Gastrocnemius medialis (tissue), 4 donors: Measurements from ENCODE around the gene ZNRF1. TPM values are rescaled to one million over a fixed set of nuclear protein-coding genes. Genes with fewer than 3 reads are reported as not detected.

ENCODE experiments used
- ATAC-seq, 2 donors: fragments of 150-250 bp; one replicate each; pipeline ENCODE4 v1.9.1; 2016
- DNase-seq, 2 donors: peaks; one replicate each; pipeline ENCODE4 v3.0.0-alpha.2; 2019
- H3K27ac ChIP-seq, 4 donors: fragments of 200-600 bp; sonication (generic); 1 replicate in 1 of 4; 2 replicates in 3 of 4; pipeline ENCODE4 v1.5.1; 2016 to 2018; ENCODE audit warnings: mild to moderate bottlenecking in 2 of 4, moderate library complexity in 1 of 4
- H3K27me3 ChIP-seq, 3 donors: fragments of 200-600 bp; sonication (generic) in 2 of 3; 1 replicate in 1 of 3; 2 replicates in 2 of 3; pipeline versions ENCODE4 v1.5.1 to v1.6.0; 2016 to 2019; ENCODE audit warnings: mild to moderate bottlenecking in 1 of 3, moderate library complexity in 1 of 3
- H3K36me3 ChIP-seq, 2 donors: fragments of 200-600 bp; sonication (generic) in 1 of 2; one replicate each; pipeline ENCODE4 v1.5.1; 2017 to 2018
- H3K4me1 ChIP-seq, 2 donors: fragments of 200-600 bp; sonication (generic) in 1 of 2; one replicate each; pipeline ENCODE4 v1.5.1; 2016 to 2017; ENCODE audit warnings: mild to moderate bottlenecking in 2 of 2
- H3K4me3 ChIP-seq, 4 donors: fragments of 200-600 bp; sonication (generic) in 3 of 4; 1 replicate in 1 of 4; 2 replicates in 3 of 4; pipeline ENCODE4 v1.5.1; 2016 to 2019; ENCODE audit warnings: mild to moderate bottlenecking in 2 of 4
- H3K9me3 ChIP-seq, 3 donors: fragments of 200-600 bp; sonication (generic) in 2 of 3; 1 replicate in 1 of 3; 2 replicates in 2 of 3; pipeline ENCODE4 v1.5.1; 2016 to 2019
- CTCF ChIP-seq, 5 experiments: fragments of 450-650 bp in 3 of 5; fragments of 200-600 bp in 2 of 5; sonication (generic) in 2 of 5; IDR thresholded peaks in 4 of 5; conservative IDR thresholded peaks in 1 of 5; 1 replicate in 4 of 5; 2 replicates in 1 of 5; pipeline ENCODE4 v1.5.1; 2016 to 2019; ENCODE audit warnings: antibody characterized with exemption in 5 of 5, mild to moderate bottlenecking in 3 of 5, moderate library complexity in 3 of 5
- POLR2A ChIP-seq, 2 donors: fragments of 450-650 bp; IDR thresholded peaks; one replicate each; pipeline ENCODE4 v1.6.1; 2017; ENCODE audit warnings: antibody characterized with exemption in 2 of 2, mild to moderate bottlenecking in 2 of 2, moderate library complexity in 2 of 2
- in situ Hi-C, 4 donors: fragments of 200-750 bp; cut with MboI; loops; one replicate each; pipeline versions ENCODE4 v1.15.0 to v1.8.0; 2017; ENCODE audit warnings: low sequenced_read_pairs in 4 of 4
- intact Hi-C: fragments of 100-400 bp; cut with DNase I; formaldehyde crosslinking; loops from one replicate; pipeline ENCODE4 v1.15.1; 2023; ENCODE audit warnings: low total_unique reads
- total RNA-seq, 4 donors: library from RNA; depleted of rRNA; stranded (reverse); fragments of >200 nt; gene quantifications; one replicate each; pipeline versions ENCODE4 v1.1.0 to v1.2.3, GENCODE V29; 2016

Gene ZNRF1
- total RNA-seq, 4 donors from 2014 or later = 21.7 to 37.1 (median 30.2) TPM

DNA sequence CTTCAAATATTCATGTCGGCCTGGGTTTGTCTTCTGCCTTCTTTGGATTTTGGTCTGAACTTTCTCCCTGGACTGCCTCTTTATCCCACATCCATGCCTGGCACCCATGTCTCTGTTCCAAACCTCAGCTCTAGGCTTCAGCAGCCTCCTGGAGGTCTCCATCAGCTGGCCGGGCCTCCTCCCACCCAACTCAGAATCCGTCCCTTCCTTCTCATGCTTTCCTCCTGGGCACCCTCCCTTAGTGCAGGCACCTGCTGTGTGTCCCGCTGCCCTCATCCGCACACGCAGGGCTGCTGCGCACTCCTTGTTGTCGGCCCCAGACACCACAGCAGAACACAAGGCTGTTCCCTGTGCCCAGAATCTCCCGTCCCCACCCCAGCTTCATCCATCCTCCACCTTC is 103.8 kb downstream of the ZNRF1 start:
- DNase-seq (no peak), ATAC-seq (no peak)
- intact Hi-C loops = no loop called here
- Histone ChIP-seq H3K36me3 (no peaks in the 10 kb centered on the region), H3K4me1 (peaks cover 66 to 67% of the 10 kb centered on the region in 2 donors), H3K27ac (peak overlapping the region in 1 of 4 donors; percentile 99), H3K27me3 (no peaks in the 10 kb centered on the region), H3K4me3 (no peak overlapping the region), H3K9me3 (no peaks in the 10 kb centered on the region)
- TF ChIP-seq POLR2A (IDR thresholded peaks at IDR 0.05) (no peak), CTCF (IDR thresholded peaks at IDR 0.05 in 4 of 5, conservative IDR thresholded peaks at IDR 0.05 in 1 of 5) (no peak)
- in situ Hi-C loops = no loop called here

GRCh38 chr16:75103994-75104393 is 105.2 kb downstream of the ZNRF1 start:
- TF ChIP-seq POLR2A (IDR thresholded peaks at IDR 0.05) = no peak
- TF ChIP-seq CTCF (IDR thresholded peaks at IDR 0.05 in 4 of 5, conservative IDR thresholded peaks at IDR 0.05 in 1 of 5) = no peak
- H3K27me3 ChIP-seq = no peaks in the 10 kb centered on the region
- no peaks in the 10 kb centered on the region for H3K9me3 ChIP-seq
- in situ Hi-C loops = no loop called here
- DNase-seq (no peak), ATAC-seq (no peak)
- intact Hi-C loops = no loop called here
- peaks cover 66 to 67% of the 10 kb centered on the region in 2 donors for H3K4me1 ChIP-seq
- no peak overlapping the region for H3K4me3 ChIP-seq
- no peaks in the 10 kb centered on the region for H3K36me3 ChIP-seq
- H3K27ac ChIP-seq = peak overlapping the region; percentile 97 to 99 (median 97)

- DNase-seq = no peak
- H3K27ac ChIP-seq = peak overlapping the region; percentile 97 to 99 (median 97)
- no peak overlapping the region for H3K4me3 ChIP-seq
- no peaks in the 10 kb centered on the region for H3K27me3 ChIP-seq
- no peaks in the 10 kb centered on the region for H3K9me3 ChIP-seq
- TF ChIP-seq CTCF (IDR thresholded peaks at IDR 0.05 in 4 of 5, conservative IDR thresholded peaks at IDR 0.05 in 1 of 5) (no peak), POLR2A (IDR thresholded peaks at IDR 0.05) (no peak)
- no peaks in the 10 kb centered on the region for H3K36me3 ChIP-seq
- intact Hi-C loops (loop anchor here (5.0 kb wide), 2 partner anchors 53 to 202 kb away; no protein-coding TSS in a partner anchor), in situ Hi-C loops (loop anchor here in 2 of 4 donors (5.0 kb wide), 2 partner anchors 103 to 108 kb away; partner anchors contain the start of gene ZNRF1 (in 1 of the 2))
- no peak for ATAC-seq
- peaks cover 65% of the 10 kb centered on the region in 2 donors for H3K4me1 ChIP-seq
These were observed 106.0 kb downstream of the ZNRF1 start for GRCh38 chr16:75104836-75105235.

DNA sequence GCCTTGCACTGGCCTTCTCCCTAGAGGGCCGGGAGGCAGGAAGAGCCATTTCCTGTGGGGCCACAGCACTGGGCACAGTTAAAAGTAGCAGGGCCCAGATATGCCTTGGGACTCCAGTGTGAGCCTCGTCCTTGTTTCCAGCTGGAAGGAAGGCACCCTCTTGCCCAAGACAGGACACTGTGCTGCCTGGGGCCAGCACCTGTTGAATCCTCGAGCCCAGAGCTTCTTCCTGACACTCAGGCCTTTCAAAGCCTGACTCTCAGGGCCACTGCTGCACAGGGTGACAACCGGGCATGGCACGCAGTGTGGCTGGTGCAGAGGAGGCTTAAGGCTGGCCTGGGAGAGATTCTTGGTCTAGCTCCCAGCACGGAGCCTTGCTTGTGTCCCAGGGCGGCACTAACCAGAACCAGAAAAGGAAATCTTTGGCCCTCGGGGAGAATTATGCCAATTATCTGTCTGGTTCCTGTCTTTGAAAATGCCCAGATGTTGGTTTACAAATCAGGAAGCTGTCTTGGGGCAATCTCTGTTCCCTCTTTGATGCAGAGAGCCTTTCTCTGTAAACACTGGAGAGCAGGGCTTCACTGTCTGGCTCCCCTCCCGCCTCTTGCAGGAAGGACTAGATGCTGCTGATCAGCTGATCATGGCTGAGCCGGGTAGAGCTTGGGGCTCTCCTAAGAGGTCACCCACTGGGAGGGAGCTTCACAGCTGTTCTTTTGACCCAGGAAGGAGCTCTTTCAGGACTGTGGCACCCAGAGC is 106.7 kb downstream of the ZNRF1 start:
- DNase-seq (peak; percentile 63 to 91), ATAC-seq (peak in 1 of 2 donors; percentile 57)
- TF ChIP-seq POLR2A (IDR thresholded peaks at IDR 0.05) (peak; percentile 11 to 15), CTCF (IDR thresholded peaks at IDR 0.05 in 4 of 5, conservative IDR thresholded peaks at IDR 0.05 in 1 of 5) (no peak)
- Histone ChIP-seq H3K27me3 (no peaks in the 10 kb centered on the region), H3K36me3 (no peaks in the 10 kb centered on the region), H3K4me3 (no peak overlapping the region), H3K4me1 (peaks cover 65% of the 10 kb centered on the region in 2 donors), H3K27ac (peak overlapping the region; percentile 97 to 99 (median 97)), H3K9me3 (no peaks in the 10 kb centered on the region)
- intact Hi-C loops (loop anchor here (5.0 kb wide), 2 partner anchors 53 to 202 kb away; no protein-coding TSS in a partner anchor), in situ Hi-C loops (loop anchor here in 2 of 4 donors (5.0 kb wide), 2 partner anchors 103 to 108 kb away; partner anchors contain the start of gene ZNRF1 (in 1 of the 2))
